ENCODE data around the gene SFMBT2. TPM values are rescaled to one million over a fixed set of nuclear protein-coding genes. Genes with fewer than 3 reads are reported as not detected.

SFMBT2 gene
- total and polyA plus RNA-seq, 10 donors = 4.4 to 47.7 (median 34.8) TPM

GRCh38 chr10:7409045-7409731 lies 1.6 kb downstream of the SFMBT2 start:
- Histone ChIP-seq H3K4me3 (peak overlapping the region; percentile 62 to 94 (median 82)), H3K27me3 (replicated peaks in 1 of 7) (peaks cover 0 to 49% (median 20%) of the 10 kb centered on the region in 7 donors), H3K27ac (peak overlapping the region in 7 of 8 donors; percentile 75 to 87 (median 86)), H3K4me1 (peaks cover 18 to 89% (median 53%) of the 10 kb centered on the region in 6 donors), H3K9me3 (no peaks in the 10 kb centered on the region), H3K36me3 (no peaks in the 10 kb centered on the region)
- WGBS, 5 donors = 0 to 2% (median 1%) methylated on average over 36 to 38 of the region's 38 CpGs
- TF ChIP-seq CTCF (IDR thresholded peaks at IDR 0.05 in 8 of 11, conservative IDR thresholded peaks at IDR 0.05 in 3 of 11) (no peak), POLR2AphosphoS5 (IDR thresholded peaks at IDR 0.05) (peak in 2 of 3 donors; percentile 57 to 60)
- intact Hi-C loops (cut with DNase I; ENCODE audit: low total_unique reads) = loop anchor here (10.0 kb wide), 1 partner anchor 144 kb away; no protein-coding TSS in a partner anchor
- DNase-seq = peak; percentile 83

- TF ChIP-seq POLR2A (IDR thresholded peaks at IDR 0.05) (no peak), POLR2AphosphoS5 (IDR thresholded peaks at IDR 0.05) (peak; percentile 21 to 68 (median 39)), CTCF (IDR thresholded peaks at IDR 0.05 in 8 of 11, conservative IDR thresholded peaks at IDR 0.05 in 3 of 11) (peak in 10 of 11 experiments; percentile 13 to 73 (median 52))
- no peaks in the 10 kb centered on the region for H3K9me3 ChIP-seq
- 0 to 2% (median 0%) methylated on average over 25 to 65 of the region's 65 CpGs for WGBS, 5 donors
- peaks cover 0 to 44% (median 20%) of the 10 kb centered on the region in 7 donors for H3K27me3 ChIP-seq (replicated peaks in 1 of 7)
- intact Hi-C loops (cut with DNase I; ENCODE audit: low total_unique reads) = loop anchor here (10.0 kb wide), 1 partner anchor 144 kb away; no protein-coding TSS in a partner anchor
- no peaks in the 10 kb centered on the region for H3K36me3 ChIP-seq
- peak; percentile 91 for DNase-seq
- peaks cover 18 to 96% (median 55%) of the 10 kb centered on the region in 6 donors for H3K4me1 ChIP-seq
- H3K4me3 ChIP-seq = peak overlapping the region; percentile 62 to 94 (median 82)
- H3K27ac ChIP-seq = peak overlapping the region; percentile 32 to 87 (median 80)
These were observed 2.4 kb downstream of the SFMBT2 start for GRCh38 chr10:7408291-7409044.

GRCh38 chr10:7407368-7408290 lies 3.2 kb downstream of the SFMBT2 start:
- intact Hi-C loops (cut with DNase I; ENCODE audit: low total_unique reads) = loop anchor here (10.0 kb wide), 1 partner anchor 143 kb away; no protein-coding TSS in a partner anchor
- peak; percentile 87 for DNase-seq
- Histone ChIP-seq H3K4me3 (peak overlapping the region; percentile 62 to 94 (median 82)), H3K36me3 (no peaks in the 10 kb centered on the region), H3K27me3 (replicated peaks in 1 of 7) (peaks cover 0 to 36% (median 14%) of the 10 kb centered on the region in 7 donors), H3K4me1 (peaks cover 14 to 96% (median 48%) of the 10 kb centered on the region in 6 donors), H3K27ac (peak overlapping the region in 7 of 8 donors; percentile 41 to 87 (median 86)), H3K9me3 (no peaks in the 10 kb centered on the region)
- WGBS, 5 donors = 7 to 24% (median 14%) methylated on average over 59 to 77 of the region's 77 CpGs
- peak in 2 of 3 donors; percentile 23 to 36 for TF ChIP-seq POLR2AphosphoS5 (IDR thresholded peaks at IDR 0.05)
- TF ChIP-seq CTCF (IDR thresholded peaks at IDR 0.05 in 8 of 11, conservative IDR thresholded peaks at IDR 0.05 in 3 of 11) = no peak
- no peak for TF ChIP-seq POLR2A (IDR thresholded peaks at IDR 0.05)

Measured in spleen (tissue), 11 donors.